UCSD-AML1 (cell line): ENCODE results near the gene TMEM123.
A peak's percentile ranks its signal among the peaks of the same experiment; 100 is the strongest.

Source experiments
- DNase-seq: peaks from one replicate; lab custom pipeline; 2025; ENCODE audit not compliant: unreplicated experiment; lab: John Stamatoyannopoulos, UW

TMEM123 gene, protein sequence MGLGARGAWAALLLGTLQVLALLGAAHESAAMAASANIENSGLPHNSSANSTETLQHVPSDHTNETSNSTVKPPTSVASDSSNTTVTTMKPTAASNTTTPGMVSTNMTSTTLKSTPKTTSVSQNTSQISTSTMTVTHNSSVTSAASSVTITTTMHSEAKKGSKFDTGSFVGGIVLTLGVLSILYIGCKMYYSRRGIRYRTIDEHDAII

DNA sequence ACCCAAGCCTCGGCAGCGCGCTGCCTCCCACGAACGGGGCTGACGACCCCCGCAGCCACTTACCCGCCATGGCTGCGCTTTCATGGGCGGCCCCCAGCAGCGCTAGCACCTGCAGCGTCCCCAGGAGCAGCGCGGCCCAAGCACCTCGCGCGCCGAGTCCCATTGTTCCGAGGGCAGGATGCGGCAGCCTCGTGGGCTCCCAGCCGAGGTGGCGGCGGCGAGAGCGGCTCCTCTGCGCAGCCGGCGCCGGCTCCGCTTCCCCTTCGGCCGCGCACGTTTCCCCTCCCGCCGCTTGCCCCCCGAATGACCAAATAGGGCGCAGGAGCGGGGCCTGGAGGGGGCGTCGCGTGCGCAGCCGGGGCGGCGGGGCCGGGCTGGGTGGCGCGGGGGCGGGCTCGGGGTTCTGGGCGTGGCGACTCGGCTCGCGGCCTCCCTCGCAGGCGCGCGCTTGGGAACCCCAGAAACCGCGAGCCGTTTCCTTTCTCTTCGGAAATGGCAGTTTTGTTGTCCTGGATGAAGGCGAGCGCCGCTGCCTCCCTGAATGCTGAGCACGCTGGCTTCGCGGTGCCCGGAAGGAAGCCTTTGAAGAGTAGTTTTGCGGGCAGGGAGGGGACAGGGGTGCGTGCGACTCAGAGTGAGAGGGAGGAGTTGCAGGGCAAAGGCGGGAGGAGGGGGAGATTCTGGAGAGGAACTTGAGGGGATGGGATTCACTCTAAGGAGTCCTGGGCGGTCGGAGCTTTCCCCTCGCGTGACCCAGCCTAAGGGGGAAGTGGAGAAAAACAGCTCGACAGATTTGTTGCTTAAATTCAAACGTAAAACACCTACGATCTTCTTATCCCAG is at the start of gene TMEM123:
TMEM123 (minus strand) TSS at position 305 of the 841 bp plus-strand sequence; CDS start at position 163, 142 bp downstream.
- DNase-seq = peak; percentile 93

DNA sequence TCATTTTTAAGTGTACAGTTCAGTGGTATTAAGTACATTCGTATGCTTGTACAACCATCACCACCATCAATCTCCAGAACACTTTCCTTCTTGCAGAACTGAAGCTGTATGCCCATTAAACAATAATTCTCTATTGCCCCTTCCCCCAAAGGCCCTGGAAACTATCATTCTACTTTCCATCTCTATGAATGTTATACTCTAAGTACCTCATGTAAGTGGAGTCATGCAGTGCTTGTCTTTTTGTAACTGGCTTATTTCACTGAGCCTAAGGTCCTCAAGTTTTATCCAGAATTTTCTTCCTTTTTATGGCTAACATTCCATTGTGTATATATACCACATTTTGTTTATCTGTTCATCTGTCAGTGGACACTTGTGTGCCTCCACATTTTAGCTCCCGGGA is 48.3 kb upstream of the TMEM123 start:
- no peak for DNase-seq

DNA sequence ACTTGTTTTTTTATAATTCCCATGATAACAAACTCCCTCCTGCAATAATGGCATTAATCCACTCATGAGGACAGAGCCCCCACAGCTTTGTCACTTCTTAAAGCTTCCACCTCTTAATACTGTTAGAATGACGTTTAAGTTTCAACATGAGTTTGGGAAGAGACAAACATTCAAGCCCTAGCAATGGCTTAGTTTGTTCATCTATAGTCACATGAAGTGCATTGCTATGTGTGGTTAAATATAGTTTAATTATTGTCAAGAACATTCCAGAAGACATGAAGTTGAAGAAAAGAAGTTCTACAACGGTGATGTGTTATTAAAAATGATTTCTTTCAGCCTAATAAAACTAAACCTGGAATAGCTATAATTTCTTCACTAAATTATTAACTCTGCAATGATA is 47.4 kb upstream of the TMEM123 start:
- no peak for DNase-seq

DNA sequence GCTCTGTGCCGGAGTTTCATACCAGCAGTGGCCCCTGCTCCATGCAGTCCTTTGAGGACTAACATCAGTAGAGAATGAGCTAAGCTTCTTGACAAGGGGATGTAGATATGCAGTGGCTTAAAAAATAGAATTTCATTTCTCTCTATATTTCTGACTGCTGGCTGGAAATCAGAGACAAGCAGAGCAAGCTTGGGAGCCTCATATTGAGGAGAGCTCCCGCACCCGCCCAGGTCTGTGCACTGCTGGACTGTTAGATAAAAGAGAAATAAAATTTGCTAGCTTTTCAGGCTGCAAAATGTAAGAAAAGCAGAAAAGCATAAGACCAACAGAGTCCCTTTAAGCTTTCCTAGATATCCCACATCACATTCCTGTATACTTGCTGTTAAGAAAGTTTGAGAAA is 46.6 kb upstream of the TMEM123 start:
- DNase-seq = no peak

DNA sequence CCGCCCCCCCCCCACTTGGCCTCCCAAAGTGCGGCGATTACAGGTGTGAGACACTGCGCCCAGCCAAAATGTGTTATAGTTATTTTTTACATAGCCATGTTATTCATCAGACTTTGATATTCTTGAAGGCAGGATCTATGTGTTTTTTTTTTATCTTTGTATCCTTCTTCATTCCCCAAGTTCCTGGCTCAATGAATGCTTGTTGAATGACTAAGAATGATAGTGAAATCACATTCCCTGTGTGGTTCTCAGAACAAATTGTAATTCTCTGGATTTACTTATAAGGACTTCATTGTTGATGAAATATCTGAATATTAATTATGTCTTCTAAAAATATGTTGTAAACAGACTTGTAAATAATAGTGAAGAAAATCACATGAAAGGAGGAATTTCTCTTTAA is 44.5 kb upstream of the TMEM123 start:
- DNase-seq = no peak

DNA sequence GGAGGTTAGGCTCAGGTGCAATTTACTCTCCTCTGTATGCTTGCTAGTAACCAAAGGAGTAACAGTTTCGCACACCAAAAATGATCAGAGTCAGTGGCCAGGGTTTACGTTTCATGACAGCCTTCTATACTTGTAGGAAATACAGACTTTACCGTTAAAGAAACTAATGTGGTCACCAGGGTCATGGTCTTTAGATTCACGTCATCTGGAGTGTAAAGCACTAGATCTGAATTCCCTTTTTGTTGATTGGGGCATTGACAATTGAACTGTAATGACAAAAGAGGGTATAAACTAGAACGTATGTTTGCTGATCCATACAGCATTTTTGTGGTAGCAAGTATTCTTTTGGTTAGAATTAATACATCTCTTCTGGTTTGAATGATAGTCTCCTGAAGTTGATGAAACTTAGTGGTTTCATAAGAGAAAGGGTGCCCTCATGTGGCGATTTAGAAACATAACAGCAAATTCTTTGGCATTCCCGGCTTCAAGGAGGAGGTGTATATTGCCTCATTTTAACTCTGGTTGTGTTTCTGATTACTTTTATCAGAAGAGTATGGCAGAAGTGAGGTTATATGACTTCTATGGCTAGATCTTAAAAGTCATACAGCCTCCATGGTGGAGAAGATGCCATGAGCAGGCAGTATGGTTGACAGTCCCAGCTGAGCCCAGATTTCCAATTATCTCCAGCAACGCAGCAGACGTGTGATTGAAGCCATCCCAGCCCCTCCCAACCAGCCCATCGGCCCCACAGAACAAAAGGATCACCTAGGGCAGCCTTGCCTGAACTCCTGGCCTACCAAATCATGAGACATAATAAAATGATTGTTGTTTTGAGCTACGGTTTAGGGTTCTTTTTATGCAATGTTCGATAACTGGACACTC is 42.8 kb upstream of the TMEM123 start:
- DNase-seq = no peak

DNA sequence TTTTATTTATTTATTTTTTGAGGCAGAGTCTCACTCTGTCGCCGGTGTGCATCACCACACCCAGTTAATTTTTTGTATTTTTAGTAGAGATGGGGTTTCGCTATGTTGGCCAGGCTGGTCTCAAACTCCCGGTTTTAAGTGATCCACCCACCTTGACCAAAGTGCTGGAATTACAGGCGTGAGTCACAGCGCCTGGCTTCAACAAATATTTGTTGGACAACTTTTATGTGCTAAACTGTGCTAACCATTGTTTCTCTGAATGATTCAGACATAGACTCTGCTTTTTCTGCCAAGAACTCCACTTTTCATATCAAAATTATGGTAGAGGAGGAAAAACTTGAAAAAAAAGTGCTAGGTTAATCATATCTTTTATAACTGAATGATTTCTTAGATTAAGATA is 41.7 kb upstream of the TMEM123 start:
- DNase-seq = no peak

DNA sequence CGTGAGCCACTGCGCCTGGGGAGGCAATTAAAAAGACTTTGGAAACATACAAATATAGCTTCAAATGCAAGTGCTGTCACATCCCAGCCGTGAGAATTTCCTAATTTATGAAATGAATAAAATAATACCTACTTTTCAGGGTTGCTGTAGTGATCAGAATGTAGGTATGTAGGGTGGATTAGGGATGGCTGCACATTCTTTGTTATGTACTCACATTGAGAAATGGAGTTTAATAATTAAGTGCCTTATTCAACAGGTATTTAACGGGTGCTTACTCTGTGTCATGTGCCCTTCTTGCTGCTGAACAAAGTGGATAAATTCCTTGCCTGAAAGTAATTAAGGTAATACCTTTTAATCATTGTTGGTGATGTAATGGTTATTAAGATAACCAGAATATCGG is 41.0 kb upstream of the TMEM123 start:
- no peak for DNase-seq

DNA sequence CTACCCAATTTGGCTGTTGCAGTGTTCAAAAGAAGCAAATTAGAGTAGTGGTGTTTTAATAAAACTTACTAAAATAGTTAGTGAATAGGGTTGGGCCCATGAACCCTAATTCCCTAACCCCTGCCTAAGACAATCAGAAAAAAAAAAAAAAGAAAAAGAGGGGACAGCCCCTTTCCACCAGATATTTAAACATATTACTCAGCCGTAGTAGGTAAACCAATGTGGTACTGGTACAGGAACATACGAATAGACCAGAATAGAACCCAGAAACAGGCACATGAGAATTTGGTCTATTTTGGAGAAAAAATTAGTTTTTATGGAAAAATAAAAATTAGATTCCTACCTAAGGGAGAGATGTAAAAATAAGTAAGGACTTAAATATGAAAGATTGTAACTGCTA is 39.4 kb upstream of the TMEM123 start:
- no peak for DNase-seq

DNA sequence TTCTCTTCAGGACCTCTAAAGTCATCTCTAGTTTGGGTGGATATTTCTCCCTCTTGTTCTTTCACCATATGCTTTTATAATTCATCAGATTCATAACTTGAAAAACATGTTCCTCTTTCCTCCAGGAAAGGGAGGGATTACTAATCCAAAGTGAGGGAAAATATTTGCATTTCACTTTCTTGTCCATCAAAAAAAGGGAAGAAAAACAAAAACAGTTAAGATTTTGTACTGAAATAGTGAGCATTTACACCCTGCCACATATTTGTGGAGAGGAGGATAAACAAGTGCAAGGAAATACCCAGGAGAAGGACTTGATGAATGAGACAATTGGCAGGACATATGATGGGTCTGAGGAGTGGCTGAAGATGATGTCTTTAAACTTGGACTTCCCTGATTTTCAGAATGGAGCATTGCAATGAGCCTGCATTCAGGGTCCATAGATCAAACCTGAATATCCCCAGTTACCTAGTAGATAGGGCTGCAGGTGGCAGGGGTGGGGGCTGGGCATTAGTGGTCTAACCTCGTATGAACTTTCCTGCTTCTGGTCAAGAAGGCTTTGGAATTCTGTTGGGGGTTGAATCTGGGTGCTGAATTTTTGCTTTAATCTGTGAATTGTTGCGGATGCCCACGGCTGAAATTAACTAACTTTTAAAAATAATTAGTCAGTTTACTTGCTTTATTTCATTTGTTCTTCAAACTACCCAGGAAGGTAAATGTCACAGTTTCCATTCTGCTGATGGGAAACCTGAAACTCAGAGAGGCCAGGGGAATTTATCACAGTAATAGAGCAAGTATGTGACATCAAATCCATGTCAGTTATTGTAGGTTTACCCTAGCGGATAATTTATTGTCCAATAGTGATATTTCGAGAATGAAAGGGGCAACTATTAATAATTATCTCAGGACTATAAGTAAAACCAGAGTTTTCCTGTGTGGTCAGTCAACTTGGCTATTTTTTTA is 36.9 kb upstream of the TMEM123 start:
- no peak for DNase-seq

DNA sequence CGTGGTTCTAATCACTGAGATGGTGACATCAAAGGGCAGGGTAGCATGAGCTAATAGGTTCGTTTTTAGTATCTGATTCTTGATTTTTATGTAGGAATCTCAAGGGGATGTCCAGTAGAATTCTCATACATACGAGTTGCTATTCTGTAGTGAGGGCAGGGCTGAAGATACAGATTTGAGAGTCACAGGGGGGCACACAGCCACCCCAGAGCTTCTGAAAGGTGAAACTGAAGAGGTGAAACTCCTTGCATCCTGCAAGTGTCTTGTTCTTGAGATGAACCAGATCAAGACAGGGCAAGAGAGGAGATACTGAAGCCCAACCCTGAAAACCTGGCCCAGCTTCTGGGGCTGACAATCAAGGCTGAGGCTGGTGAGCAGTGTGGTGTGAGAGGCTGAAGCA is 35.6 kb upstream of the TMEM123 start:
- no peak for DNase-seq

DNA sequence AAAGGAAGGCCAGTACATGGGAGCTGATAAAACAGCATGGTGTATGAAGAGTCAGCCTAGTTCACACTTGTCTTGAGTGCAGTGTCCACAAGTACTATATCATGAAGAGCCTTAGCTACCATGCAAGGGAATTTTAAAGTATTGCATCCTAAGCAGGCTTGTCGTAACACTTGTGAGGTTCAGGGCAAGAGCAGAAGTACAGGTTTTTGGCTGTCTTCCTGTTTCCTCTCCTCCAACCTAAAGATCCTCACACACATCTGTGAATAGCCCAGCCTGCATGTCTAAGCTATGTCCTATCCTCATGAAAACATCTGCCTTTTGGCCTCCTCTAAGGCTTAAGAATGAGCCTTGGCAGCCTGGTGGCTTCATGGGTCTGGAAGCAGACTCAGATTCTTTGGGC is 34.6 kb upstream of the TMEM123 start:
- DNase-seq = peak; percentile 15

DNA sequence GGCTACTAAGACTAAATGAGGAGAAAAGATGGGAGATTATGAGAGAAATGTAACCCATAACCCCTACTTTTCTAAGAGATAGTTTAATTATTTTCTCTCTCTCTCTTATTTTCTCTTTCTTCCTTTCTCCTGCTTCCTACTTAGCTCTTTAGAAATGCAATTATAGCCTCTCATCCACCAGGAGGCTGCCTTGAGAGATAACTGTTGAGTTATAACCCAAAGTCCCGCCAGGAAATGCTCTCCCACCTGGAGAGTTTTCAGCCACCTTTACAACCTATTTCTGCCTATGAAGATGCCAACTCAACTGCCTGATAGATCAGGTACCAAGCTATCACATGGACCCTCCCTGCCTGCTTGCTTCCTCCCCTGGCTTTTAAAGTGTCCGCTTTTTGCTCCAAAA is 34.0 kb upstream of the TMEM123 start:
- no peak for DNase-seq

DNA sequence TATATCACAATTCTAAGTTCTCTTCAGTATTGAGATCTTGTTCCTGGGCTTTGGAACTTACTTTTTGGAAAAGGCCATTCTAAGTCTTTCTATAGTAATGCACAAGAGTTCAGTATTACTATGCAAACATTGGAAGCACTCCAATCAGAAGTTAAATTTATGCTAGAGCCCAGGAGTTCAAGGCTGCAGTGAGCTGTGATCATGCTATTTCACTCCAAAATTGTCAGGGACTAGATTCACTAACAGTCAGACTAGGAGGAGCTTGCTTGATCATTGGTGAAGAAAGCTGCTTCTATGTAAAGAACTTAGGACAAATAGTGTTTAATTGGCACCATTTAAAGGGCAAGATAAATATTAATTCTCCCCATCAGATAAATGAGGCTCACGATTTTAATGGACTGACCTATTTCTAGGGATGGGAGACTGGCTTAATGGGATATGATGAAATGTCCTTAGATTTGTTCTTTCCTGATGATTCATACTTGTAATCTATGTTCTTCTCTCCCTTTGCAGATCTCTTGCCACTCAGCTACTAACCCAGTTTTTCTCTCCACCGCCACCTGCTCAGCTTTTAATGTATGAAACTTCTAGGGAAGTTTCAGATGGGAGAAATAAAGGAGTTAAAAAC is 32.6 kb upstream of the TMEM123 start:
- no peak for DNase-seq

DNA sequence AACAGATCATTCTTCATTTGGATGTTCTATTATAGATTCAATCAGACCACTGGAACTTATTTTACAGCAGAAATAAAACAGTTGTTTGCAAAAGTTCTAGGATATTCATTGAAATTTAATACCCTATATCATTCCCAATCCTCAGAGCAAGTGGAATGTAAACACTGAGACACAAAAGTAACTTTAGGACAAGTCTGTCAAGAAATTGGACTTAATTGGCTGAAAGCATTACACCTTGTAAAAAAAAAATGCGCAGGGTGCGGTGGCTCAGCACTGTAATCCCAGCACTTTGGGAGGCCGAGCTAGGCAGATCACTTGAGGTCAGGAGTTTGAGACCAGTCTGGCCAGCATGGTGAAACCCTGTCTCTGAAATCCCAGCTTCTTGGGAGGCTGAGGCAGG is 29.9 kb upstream of the TMEM123 start:
- DNase-seq = no peak

DNA sequence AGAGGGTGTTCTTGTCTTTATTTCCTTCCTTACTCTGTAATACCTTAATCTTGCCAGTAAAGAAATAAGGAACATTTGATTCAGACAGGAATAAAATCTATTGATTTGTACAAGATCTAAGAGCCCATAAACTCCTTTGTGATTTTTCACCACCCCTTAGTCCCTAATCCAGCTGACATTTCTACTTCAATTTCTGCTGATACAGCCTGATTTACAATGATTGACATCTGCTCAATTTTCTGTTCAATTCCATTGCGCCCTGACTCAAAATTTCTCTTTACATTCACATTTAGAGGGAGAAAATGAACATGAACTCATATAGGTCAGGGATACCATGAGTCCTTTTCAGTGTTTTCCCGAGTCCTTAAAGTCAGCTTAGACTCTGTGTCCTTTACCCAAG is 27.2 kb upstream of the TMEM123 start:
- DNase-seq = no peak

DNA sequence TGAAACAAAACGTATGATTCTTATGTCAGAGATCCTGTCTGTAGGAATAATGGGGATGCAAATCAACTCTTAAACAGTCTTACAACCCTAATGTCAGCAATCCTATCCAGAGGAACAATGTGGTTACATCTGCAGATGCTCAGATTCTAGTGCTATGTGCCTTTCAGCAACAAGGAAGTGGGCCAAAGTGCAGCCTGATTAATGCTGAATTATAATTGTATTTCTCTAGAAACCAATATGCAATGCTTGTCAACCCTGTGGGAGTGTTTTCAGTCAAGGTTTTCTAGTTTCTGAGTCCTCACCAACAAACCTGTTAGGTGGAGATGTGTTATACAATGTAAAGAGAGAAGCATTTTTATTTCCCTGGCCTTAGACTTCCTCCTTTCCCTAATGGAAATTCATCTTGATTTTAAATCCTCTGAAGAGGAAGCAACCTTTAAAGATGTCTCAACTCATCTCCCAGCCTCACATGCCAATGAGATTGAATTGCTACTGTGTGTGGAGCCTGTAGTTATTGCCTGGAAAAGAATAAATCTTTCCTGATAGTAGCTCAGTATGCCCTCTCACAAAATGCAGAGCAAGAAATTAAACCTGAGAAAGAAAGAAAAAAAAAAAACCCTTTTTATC is 26.2 kb upstream of the TMEM123 start:
- DNase-seq = no peak

DNA sequence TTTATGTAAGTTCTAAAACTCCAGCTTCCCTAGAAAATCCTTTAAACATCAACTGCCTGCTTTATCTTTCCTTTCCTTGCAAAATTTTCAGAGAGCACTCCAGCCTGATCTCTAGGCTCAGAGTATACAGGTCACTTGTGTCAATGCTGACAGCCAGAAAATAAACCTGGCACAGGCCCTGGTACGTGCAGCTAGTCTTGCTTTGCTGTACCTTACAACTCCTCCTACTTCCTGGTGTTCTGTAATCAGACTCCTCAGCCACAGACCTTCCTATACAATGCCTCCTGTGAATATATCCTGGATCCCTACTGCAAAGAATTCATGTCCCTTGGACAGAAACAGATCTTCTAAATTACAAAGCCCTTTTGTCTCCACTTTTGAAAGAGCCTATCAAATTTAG is 24.2 kb upstream of the TMEM123 start:
- peak; percentile 13 for DNase-seq

DNA sequence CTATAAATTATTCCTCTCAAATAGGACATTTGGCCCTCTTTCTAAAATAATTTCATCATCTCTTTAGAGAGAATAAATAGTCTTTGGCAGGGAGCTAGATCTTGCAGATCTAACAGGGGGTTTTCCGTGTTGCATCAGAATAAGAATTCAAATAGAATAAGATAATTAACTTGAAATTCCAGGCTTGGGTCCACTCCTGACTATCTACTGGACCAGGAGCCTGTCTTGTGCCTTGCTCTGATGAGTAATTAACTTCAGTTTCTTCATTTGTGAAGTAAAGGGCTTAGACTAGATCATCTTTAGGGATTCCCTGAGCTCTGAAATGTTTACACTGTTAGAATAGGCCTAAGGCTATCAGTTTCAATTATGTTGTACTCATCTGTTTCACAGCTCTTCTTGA is 23.5 kb upstream of the TMEM123 start:
- no peak for DNase-seq

DNA sequence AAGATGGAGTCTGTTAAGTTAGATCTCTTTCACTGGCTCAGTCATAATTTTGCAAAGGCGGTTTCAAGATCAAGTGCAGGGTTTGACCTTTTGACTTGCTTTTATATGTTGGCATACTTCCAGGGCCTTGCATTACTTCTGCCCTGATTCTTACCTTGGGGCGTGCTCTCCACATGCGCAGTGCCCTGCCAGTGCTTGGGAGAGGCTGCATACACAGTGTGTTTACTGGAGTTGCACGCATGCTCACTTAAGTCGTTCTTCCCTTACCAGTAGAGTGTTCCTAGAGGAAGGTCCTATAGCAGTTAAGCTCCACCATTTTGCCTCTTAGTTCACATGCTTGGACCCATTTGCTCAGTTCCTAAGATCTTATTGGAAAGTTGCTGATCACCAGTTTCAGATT is 21.0 kb upstream of the TMEM123 start:
- DNase-seq = no peak
